ENCODE data around the gene SLC6A18.

DNA sequence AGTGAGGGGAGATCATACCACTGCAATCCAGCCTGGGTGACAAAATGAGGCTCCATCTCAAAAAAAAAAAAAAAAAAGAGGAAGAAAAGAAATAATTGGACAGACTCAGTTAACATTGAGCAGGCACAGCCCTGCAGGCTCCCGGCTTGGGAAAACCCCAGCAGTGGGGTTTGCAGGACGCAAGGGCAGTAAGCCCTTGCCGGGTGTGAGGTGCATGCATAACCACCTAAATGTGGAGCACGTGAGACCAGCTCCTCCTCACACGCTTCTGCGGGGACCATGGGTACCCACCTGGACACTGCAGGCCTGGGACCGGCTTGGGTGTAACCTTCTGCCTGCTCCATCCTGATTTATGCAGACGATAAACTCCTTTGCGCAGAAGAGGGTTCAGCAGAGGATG lies 4.8 kb upstream of the SLC6A18 start:
- TF ChIP-seq IRF2 (CRISPR knock-in tag; IDR thresholded peaks at IDR 0.05) (no peak), CBX8 (IDR thresholded peaks at IDR 0.05; ENCODE audit: borderline replicate concordance, extremely low read depth, low read depth, low read length, poor library complexity, severe bottlenecking) (no peak), ARNT (IDR thresholded peaks at IDR 0.05) (no peak), ZNF217 (CRISPR knock-in tag; IDR thresholded peaks at IDR 0.05) (no peak), ARHGAP35 (IDR thresholded peaks at IDR 0.05; ENCODE audit: partially characterized antibody) (no peak), ZNF384 (IDR thresholded peaks at IDR 0.05; ENCODE audit: low read depth, low read length) (no peak), NFYB (IDR thresholded peaks at IDR 0.05; ENCODE audit: extremely low read depth, insufficient read length) (no peak)
- TF ChIP-seq, protein P1, sequence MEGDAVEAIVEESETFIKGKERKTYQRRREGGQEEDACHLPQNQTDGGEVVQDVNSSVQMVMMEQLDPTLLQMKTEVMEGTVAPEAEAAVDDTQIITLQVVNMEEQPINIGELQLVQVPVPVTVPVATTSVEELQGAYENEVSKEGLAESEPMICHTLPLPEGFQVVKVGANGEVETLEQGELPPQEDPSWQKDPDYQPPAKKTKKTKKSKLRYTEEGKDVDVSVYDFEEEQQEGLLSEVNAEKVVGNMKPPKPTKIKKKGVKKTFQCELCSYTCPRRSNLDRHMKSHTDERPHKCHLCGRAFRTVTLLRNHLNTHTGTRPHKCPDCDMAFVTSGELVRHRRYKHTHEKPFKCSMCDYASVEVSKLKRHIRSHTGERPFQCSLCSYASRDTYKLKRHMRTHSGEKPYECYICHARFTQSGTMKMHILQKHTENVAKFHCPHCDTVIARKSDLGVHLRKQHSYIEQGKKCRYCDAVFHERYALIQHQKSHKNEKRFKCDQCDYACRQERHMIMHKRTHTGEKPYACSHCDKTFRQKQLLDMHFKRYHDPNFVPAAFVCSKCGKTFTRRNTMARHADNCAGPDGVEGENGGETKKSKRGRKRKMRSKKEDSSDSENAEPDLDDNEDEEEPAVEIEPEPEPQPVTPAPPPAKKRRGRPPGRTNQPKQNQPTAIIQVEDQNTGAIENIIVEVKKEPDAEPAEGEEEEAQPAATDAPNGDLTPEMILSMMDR (IDR thresholded peaks at IDR 0.05 in 2 of 3, conservative IDR thresholded peaks at IDR 0.05 in 1 of 3; ENCODE audit: insufficient read depth in 2 of 3, low read depth in 1 of 3, low read length in 3 of 3) = no peak

Data from K562 (cell line).